Astrocyte of the cerebellum (primary cell): ENCODE data around the gene PITPNM2.

ENCODE experiments used
- DNase-seq: peaks from one replicate; pipeline ENCODE4 v3.0.0-alpha.2; 2011; ENCODE audit warnings: low read depth
- H3K4me3 ChIP-seq: 2 replicates; pipeline ENCODE4 v1.5.1; 2011; ENCODE audit warnings: mild to moderate bottlenecking, low read depth, low read length, moderate library complexity
- CTCF ChIP-seq: IDR thresholded peaks from 2 replicates; pipeline ENCODE4 v1.5.1; 2012; ENCODE audit warnings: low read length, low read depth, moderate library complexity, mild to moderate bottlenecking; ENCODE audit errors: missing control alignments
- in situ Hi-C: cut with HindIII; loops from 2 replicates; pipeline ENCODE4 v1.10.0; 2017; ENCODE audit warnings: low sequenced_read_pairs

The PITPNM2 gene

GRCh38 chr12:123141615-123142517 is 9.0 kb downstream of the PITPNM2 start:
- no peak overlapping the region for H3K4me3 ChIP-seq
- DNase-seq, result peak; percentile 72
- TF ChIP-seq CTCF, result no peak
- in situ Hi-C loops, result loop anchor here (5.0 kb wide), 1 partner anchor 85 kb away; no protein-coding TSS in a partner anchor

- H3K4me3 ChIP-seq, result no peak overlapping the region
- TF ChIP-seq CTCF, result no peak
- in situ Hi-C loops, result loop anchor here (5.0 kb wide), 1 partner anchor 84 kb away; no protein-coding TSS in a partner anchor
- no peak for DNase-seq
Observed at GRCh38 chr12:123140676-123141614, 9.9 kb downstream of the PITPNM2 start.

DNA sequence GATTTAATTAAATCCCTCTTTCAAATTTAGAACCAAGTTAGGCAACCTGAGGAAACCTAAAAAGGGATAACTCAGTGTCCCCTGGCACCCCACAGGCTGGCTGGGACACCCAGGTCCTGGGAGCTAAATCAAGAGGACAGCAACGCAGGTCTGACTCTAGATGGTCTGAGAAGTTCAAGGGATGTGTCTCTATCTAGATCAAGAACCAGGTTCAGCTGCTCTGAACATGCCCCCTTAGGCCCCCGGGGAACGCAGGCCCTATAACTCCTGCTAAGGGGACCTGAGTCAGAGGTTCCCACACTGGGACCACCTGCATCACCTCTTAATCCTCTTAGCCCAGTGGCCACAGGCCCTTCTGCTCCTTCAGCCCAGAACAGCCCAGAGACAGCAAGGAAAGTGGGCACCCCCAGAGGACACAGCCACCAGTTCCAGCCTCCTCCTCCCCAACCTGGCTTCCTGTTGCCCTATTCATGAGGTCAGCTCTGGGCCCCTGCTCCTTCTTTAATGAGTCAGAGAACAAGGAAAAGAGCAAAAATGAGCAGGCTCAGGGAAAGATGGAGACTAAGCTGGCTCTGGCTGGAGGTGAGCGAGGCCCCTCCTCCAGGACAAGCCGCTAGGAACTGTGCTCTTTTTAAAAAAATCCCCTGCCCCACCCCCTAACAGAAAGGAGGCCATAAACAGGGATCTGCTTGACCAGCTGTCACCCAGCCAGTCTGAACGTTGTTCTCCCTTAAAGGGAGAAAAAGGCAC is 10.8 kb downstream of the PITPNM2 start:
- H3K4me3 ChIP-seq, result no peak overlapping the region

DNA sequence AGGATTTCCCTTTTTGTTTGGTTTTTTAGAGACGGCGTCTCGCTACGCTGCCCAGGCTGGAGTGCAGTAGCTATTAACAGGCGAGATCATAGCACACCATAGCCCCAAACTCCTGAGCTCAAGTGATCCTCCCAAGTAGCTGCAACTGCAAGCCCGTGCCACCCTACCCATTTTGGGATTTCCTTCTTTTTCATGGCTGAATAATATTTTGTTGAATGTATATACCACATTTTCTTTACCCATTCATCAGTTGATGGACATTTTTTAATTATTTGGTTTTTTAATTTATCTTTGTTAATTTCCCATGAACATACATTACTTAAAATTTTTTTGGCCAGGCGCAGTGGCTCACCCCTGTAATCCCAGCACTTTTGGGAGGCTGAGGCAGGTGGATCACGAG is 15.2 kb downstream of the PITPNM2 start:
- no peak overlapping the region for H3K4me3 ChIP-seq
- DNase-seq, result no peak
- TF ChIP-seq CTCF, result no peak
- in situ Hi-C loops, result no loop called here

More for the DNA sequence above, 10.8 kb downstream of the PITPNM2 start:
- in situ Hi-C loops, result loop anchor here (5.0 kb wide), 1 partner anchor 83 kb away; no protein-coding TSS in a partner anchor
- DNase-seq, result no peak
- TF ChIP-seq CTCF, result no peak

GRCh38 chr12:123134826-123135225 is 16.1 kb downstream of the PITPNM2 start:
- no peak for TF ChIP-seq CTCF
- no peak for DNase-seq
- in situ Hi-C loops, result no loop called here
- H3K4me3 ChIP-seq, result no peak overlapping the region
